Smooth muscle cell (in vitro differentiated cells): ENCODE measurements around the gene SLC22A6. TPM values are rescaled to one million over a fixed set of nuclear protein-coding genes. Genes with fewer than 3 reads are reported as not detected.

Experiments used
- DNase-seq: peaks from one replicate; lab custom pipeline; 2025; ENCODE audit not compliant: unreplicated experiment; lab: John Stamatoyannopoulos, UW
- H2AFZ ChIP-seq: fragments of 200-600 bp; sonication (generic); 2 replicates; pipeline ENCODE4 v1.6.0; 2016; ENCODE audit warnings: antibody characterized with exemption, low read depth, mild to moderate bottlenecking
- H3F3A ChIP-seq: fragments of 200-600 bp; sonication (generic); 2 replicates; pipeline ENCODE4 v1.6.0; 2017; ENCODE audit warnings: antibody characterized with exemption, low read depth
- H3K27ac ChIP-seq: fragments of 200-600 bp; sonication (generic); 2 replicates; pipeline ENCODE4 v1.5.1; 2016; ENCODE audit warnings: low read depth, mild to moderate bottlenecking
- H3K27me3 ChIP-seq: fragments of 200-600 bp; sonication (generic); 2 replicates; pipeline ENCODE4 v1.6.1; 2016; ENCODE audit warnings: low read depth, mild to moderate bottlenecking
- H3K36me3 ChIP-seq: fragments of 200-600 bp; sonication (generic); 2 replicates; pipeline ENCODE4 v1.5.1; 2016; ENCODE audit warnings: low read depth
- H3K4me1 ChIP-seq: fragments of 200-600 bp; sonication (generic); 2 replicates; pipeline ENCODE4 v1.5.1; 2016; ENCODE audit warnings: low read depth
- H3K4me2 ChIP-seq: fragments of 200-600 bp; sonication (generic); 2 replicates; pipeline ENCODE4 v1.6.0; 2016; ENCODE audit warnings: mild to moderate bottlenecking
- H3K4me3 ChIP-seq: fragments of 200-600 bp; sonication (generic); 2 replicates; pipeline ENCODE4 v1.5.1; 2016; ENCODE audit warnings: mild to moderate bottlenecking
- H3K79me2 ChIP-seq: fragments of 200-600 bp; sonication (generic); 2 replicates; pipeline ENCODE4 v1.6.0; 2016; ENCODE audit warnings: low read depth, mild to moderate bottlenecking
- H3K9ac ChIP-seq: fragments of 200-600 bp; sonication (generic); 2 replicates; pipeline ENCODE4 v1.6.0; 2016; ENCODE audit warnings: low read depth
- H3K9me3 ChIP-seq: fragments of 200-600 bp; sonication (generic); replicated peaks from 2 replicates; pipeline ENCODE4 v1.5.1; 2016; ENCODE audit warnings: low read depth
- H4K20me1 ChIP-seq: fragments of 200-600 bp; sonication (generic); 2 replicates; pipeline ENCODE4 v1.6.0; 2016; ENCODE audit warnings: low read depth
- WGBS: methylation state at CpG from one replicate; pipeline ENCODE4 v1.1.7; 2016; ENCODE audit warnings: low lambda C conversion rate; 5-methylcytosine and 5-hydroxymethylcytosine counted together
- polyA plus RNA-seq: library from polyadenylated mRNA; unstranded; fragments of >200 nt; fragmentation: Nextera tagmentation; extraction: Ambion mirVana; gene quantifications from 2 replicates; pipeline ENCODE4 v1.2.1, GENCODE V29; 2016
- total RNA-seq: library from RNA; depleted of rRNA; stranded (reverse); fragments of >200 nt; gene quantifications from 2 replicates; pipeline ENCODE4 v1.2.3, GENCODE V29; 2014
- TF ChIP-seq, protein P1 (sequence below): fragments of 200-600 bp; sonication (generic); IDR thresholded peaks from 2 replicates; pipeline ENCODE4 v1.5.1; 2017; ENCODE audit warnings: borderline replicate concordance, mild to moderate bottlenecking, antibody characterized with exemption; ENCODE audit not compliant: insufficient read depth, poor library complexity, severe bottlenecking

The SLC22A6 gene
- total and polyA plus RNA-seq, 2 experiments from 2014 or later, result not detected

DNA sequence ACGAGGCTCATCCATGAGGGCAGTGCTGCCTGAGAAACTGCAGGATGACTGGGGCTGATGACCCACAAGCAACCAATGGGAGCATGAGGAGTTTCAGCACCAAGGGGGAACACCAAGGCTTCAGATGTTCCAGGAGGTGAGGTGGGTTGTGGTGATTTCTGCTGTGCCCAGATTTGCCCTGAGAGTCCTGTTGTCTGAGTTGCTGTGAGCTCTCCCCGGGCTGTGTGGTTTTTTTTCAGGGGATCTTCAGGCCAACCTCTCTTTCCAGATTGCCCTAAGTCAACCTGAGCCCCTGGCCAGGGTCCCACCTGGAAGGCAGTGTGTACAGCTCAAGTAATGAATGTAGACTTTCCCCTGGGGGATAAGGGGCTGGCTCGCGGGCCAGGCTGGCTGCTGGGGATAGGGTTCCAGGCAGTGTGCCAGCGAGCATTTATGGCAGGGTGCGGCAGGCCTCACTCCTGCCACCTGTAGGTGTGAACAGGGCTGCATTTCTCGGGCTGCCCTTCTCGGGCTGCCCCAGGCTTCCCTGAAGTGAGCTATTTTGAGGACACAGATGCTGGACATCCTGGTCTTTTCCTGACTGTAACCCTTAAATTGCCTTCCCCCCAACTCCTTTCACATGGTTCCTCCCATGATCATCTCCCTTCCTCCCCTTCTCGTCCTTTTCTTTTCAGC, 9.8 kb downstream of the SLC22A6 start:
- Histone ChIP-seq H4K20me1 (no peaks in the 10 kb centered on the region), H3K9me3 (no peaks in the 10 kb centered on the region), H3F3A (no peaks in the 10 kb centered on the region), H3K9ac (no peak overlapping the region), H3K4me3 (no peak overlapping the region), H3K36me3 (no peaks in the 10 kb centered on the region), H3K4me2 (no peak overlapping the region), H3K27ac (no peak overlapping the region), H3K27me3 (peaks cover 4% of the 10 kb centered on the region), H3K79me2 (no peaks in the 10 kb centered on the region), H2AFZ (no peak overlapping the region), H3K4me1 (no peaks in the 10 kb centered on the region)
- DNase-seq, result no peak
- TF ChIP-seq, protein P1, sequence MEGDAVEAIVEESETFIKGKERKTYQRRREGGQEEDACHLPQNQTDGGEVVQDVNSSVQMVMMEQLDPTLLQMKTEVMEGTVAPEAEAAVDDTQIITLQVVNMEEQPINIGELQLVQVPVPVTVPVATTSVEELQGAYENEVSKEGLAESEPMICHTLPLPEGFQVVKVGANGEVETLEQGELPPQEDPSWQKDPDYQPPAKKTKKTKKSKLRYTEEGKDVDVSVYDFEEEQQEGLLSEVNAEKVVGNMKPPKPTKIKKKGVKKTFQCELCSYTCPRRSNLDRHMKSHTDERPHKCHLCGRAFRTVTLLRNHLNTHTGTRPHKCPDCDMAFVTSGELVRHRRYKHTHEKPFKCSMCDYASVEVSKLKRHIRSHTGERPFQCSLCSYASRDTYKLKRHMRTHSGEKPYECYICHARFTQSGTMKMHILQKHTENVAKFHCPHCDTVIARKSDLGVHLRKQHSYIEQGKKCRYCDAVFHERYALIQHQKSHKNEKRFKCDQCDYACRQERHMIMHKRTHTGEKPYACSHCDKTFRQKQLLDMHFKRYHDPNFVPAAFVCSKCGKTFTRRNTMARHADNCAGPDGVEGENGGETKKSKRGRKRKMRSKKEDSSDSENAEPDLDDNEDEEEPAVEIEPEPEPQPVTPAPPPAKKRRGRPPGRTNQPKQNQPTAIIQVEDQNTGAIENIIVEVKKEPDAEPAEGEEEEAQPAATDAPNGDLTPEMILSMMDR, result peak; percentile 15
- WGBS, result 35% methylated on average over 9 of the region's 9 CpGs

DNA sequence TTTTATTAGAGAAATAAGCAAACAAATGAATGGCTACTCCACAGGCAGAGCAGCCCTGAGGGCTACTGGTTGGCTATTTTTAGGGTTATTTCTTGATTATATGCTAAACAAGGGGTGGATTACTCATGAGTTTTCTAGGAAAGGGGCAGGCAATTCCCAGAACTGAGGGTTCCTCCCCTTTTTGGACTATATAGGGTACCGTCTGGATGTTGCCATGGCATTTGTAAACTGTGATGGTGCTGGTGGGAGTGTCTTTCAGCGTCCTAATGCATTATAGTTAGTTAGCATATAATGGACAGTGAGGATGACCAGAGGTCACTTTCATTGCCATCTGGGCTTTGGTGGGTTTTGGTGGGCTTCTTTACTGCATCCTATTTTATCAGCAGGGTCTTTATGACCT, 19.2 kb downstream of the SLC22A6 start:
- Histone ChIP-seq H4K20me1 (no peaks in the 10 kb centered on the region), H3K27ac (no peak overlapping the region), H3K4me3 (no peak overlapping the region), H2AFZ (no peak overlapping the region), H3K27me3 (peaks cover 14% of the 10 kb centered on the region), H3K9ac (no peak overlapping the region), H3K79me2 (no peaks in the 10 kb centered on the region), H3K4me1 (no peaks in the 10 kb centered on the region), H3K36me3 (no peaks in the 10 kb centered on the region), H3K4me2 (no peak overlapping the region), H3K9me3 (no peaks in the 10 kb centered on the region), H3F3A (no peaks in the 10 kb centered on the region)
- DNase-seq, result no peak
- 70% methylated on average over 2 of the region's 2 CpGs for WGBS
- TF ChIP-seq, protein P1, result no peak

DNA sequence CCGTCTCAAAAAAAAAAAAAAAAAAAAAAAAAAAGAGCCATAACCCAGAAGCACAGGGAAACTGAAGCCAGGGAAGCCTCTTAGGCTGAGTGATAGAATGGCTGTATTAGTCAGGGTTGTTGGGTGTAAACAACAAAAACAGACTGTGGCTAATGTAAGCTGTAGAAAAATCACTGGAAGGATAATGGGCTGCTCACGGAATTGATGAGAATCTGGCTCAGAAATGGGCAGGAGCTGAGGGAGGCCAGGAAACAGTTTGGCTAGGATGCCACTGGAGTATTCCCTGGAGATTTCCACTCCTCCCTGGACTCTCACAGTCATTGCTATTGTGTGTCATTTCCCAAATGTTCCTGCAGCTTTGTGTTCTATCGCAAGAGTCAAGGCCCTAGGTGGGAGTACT, 22.4 kb downstream of the SLC22A6 start:
- no peak overlapping the region for H3K4me2 ChIP-seq
- no peaks in the 10 kb centered on the region for H3K27me3 ChIP-seq
- no peaks in the 10 kb centered on the region for H3K4me1 ChIP-seq
- H3K9ac ChIP-seq, result no peak overlapping the region
- H4K20me1 ChIP-seq, result no peaks in the 10 kb centered on the region
- H3K36me3 ChIP-seq, result no peaks in the 10 kb centered on the region
- 77% methylated on average over 2 of the region's 3 CpGs for WGBS
- no peaks in the 10 kb centered on the region for H3F3A ChIP-seq
- TF ChIP-seq, protein P1, result no peak
- no peak overlapping the region for H2AFZ ChIP-seq
- H3K4me3 ChIP-seq, result no peak overlapping the region
- no peak overlapping the region for H3K27ac ChIP-seq
- H3K9me3 ChIP-seq, result no peaks in the 10 kb centered on the region
- no peaks in the 10 kb centered on the region for H3K79me2 ChIP-seq
- no peak for DNase-seq

DNA sequence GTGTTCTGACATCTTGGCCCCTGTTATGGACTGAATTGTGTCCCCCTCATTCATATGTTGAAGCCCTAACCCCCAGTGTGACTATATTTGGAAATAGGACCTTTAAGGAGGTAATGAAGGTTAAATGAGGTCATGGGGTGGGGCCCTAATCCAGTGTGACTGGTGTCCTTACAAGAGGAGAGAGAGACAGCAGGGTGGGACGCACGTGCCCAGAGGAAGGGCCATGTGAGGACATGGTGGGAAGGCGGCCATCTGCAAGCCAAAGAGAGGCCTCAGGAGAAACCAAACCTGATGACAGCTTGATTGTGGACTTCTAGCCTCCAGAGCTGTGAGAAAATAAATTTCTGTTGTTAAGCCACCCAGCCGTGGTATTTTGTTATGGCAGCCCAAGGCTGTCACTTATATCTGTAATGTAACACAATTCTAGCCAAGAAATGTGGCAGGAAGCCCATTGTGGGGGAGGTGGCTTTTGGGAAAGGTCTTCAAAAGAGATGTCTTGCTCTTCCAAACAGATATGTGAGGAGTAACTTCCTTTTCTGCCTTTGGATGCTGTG, 23.7 kb downstream of the SLC22A6 start:
- H3K4me2 ChIP-seq, result no peak overlapping the region
- H3F3A ChIP-seq, result no peaks in the 10 kb centered on the region
- no peaks in the 10 kb centered on the region for H3K79me2 ChIP-seq
- H3K9ac ChIP-seq, result no peak overlapping the region
- DNase-seq, result no peak
- H3K9me3 ChIP-seq, result no peaks in the 10 kb centered on the region
- TF ChIP-seq, protein P1, result no peak
- H4K20me1 ChIP-seq, result no peaks in the 10 kb centered on the region
- H3K27ac ChIP-seq, result no peak overlapping the region
- no peak overlapping the region for H2AFZ ChIP-seq
- H3K36me3 ChIP-seq, result no peaks in the 10 kb centered on the region
- no peaks in the 10 kb centered on the region for H3K4me1 ChIP-seq
- no peaks in the 10 kb centered on the region for H3K27me3 ChIP-seq
- H3K4me3 ChIP-seq, result no peak overlapping the region
- 81% methylated on average over 4 of the region's 4 CpGs for WGBS
